ACC112 (cell line): ENCODE measurements around the gene METTL25B.

Experiments
- H2AFZ ChIP-seq: fragments of 200-600 bp; sonication (generic); one replicate; pipeline ENCODE4 v1.6.0; 2017; ENCODE audit warnings: antibody characterized with exemption, low read length; ENCODE audit not compliant: unreplicated experiment
- H3K27ac ChIP-seq: fragments of 200-600 bp; sonication (generic); 2 replicates; pipeline ENCODE4 v1.5.1; 2014; ENCODE audit warnings: low read depth, mild to moderate bottlenecking, antibody characterized with exemption, low read length, moderate library complexity
- H3K27me3 ChIP-seq: fragments of 200-600 bp; sonication (generic); 2 replicates; pipeline ENCODE4 v1.6.1; 2014; ENCODE audit warnings: mild to moderate bottlenecking, antibody characterized with exemption, low read length, moderate library complexity, mixed read lengths; ENCODE audit not compliant: insufficient read depth
- H3K36me3 ChIP-seq: fragments of 200-600 bp; sonication (generic); 2 replicates; pipeline ENCODE4 v1.6.1; 2016; ENCODE audit warnings: mild to moderate bottlenecking, antibody characterized with exemption, low read length, moderate library complexity, mixed read lengths; ENCODE audit not compliant: insufficient read depth
- H3K4me1 ChIP-seq: fragments of 200-600 bp; sonication (generic); one replicate; pipeline ENCODE4 v1.6.1; 2016; ENCODE audit warnings: low read length, mixed read lengths; ENCODE audit not compliant: insufficient read depth, unreplicated experiment, control insufficient read depth
- H3K4me3 ChIP-seq: fragments of 200-600 bp; sonication (generic); 2 replicates; pipeline ENCODE4 v1.5.1; 2014; ENCODE audit warnings: mild to moderate bottlenecking, low read depth, low read length
- H3K79me2 ChIP-seq: fragments of 200-600 bp; sonication (generic); one replicate; pipeline ENCODE4 v1.6.0; 2016; ENCODE audit warnings: low read length; ENCODE audit not compliant: control insufficient read depth, unreplicated experiment, insufficient read depth

METTL25B gene

GRCh38 chr1:156727926-156728598 lies at the start of gene METTL25B:
METTL25B (plus strand) TSS chr1:156728469; CDS start chr1:156729105, 636 bp downstream.
- 0 out of 2 replicates have a peak, but pooled peaks cover 10% of the 10 kb centered on the region for H3K36me3 ChIP-seq
- peaks cover 34% of the 10 kb centered on the region for H3K4me1 ChIP-seq
- no peaks in the 10 kb centered on the region for H3K27me3 ChIP-seq
- H3K27ac ChIP-seq = peak within 1 kb of the TSS; percentile 97
- peak within 1 kb of the TSS; percentile 100 for H3K4me3 ChIP-seq
- H2AFZ ChIP-seq = peak within 1 kb of the TSS; percentile 93
- H3K79me2 ChIP-seq = peaks cover 62% of the 10 kb centered on the region

- peaks cover 17% of the 10 kb centered on the region for H3K4me1 ChIP-seq
- no peak overlapping the region for H3K4me3 ChIP-seq
- H3K36me3 ChIP-seq = no peaks in the 10 kb centered on the region
- no peak overlapping the region for H2AFZ ChIP-seq
- H3K27ac ChIP-seq = no peak overlapping the region
- peaks cover 4% of the 10 kb centered on the region; the same call in 1 of the 2 replicates for H3K27me3 ChIP-seq
- peaks cover 6% of the 10 kb centered on the region for H3K79me2 ChIP-seq
Observed at GRCh38 chr1:156680056-156680455, 48.2 kb upstream of the METTL25B start.

- no peak overlapping the region for H3K4me3 ChIP-seq
- no peaks in the 10 kb centered on the region for H3K36me3 ChIP-seq
- H2AFZ ChIP-seq = no peak overlapping the region
- H3K27me3 ChIP-seq = peaks cover 4% of the 10 kb centered on the region; the same call in 1 of the 2 replicates
- peaks cover 13% of the 10 kb centered on the region for H3K4me1 ChIP-seq
- no peak overlapping the region for H3K27ac ChIP-seq
- H3K79me2 ChIP-seq = no peaks in the 10 kb centered on the region
Observed at GRCh38 chr1:156681196-156681960, 46.9 kb upstream of the METTL25B start.

- Histone ChIP-seq H3K4me1 (peaks cover 13% of the 10 kb centered on the region), H2AFZ (no peak overlapping the region), H3K79me2 (no peaks in the 10 kb centered on the region), H3K4me3 (no peak overlapping the region), H3K36me3 (no peaks in the 10 kb centered on the region), H3K27ac (no peak overlapping the region), H3K27me3 (peaks cover 4% of the 10 kb centered on the region; the same call in 1 of the 2 replicates)
Observed at GRCh38 chr1:156682166-156682890, 45.9 kb upstream of the METTL25B start.

- Histone ChIP-seq H3K79me2 (no peaks in the 10 kb centered on the region), H3K27me3 (peaks cover 4% of the 10 kb centered on the region; the same call in 1 of the 2 replicates), H3K4me1 (peaks cover 13% of the 10 kb centered on the region), H3K4me3 (no peak overlapping the region), H3K27ac (peak overlapping the region; percentile 60), H2AFZ (peak overlapping the region; percentile 20), H3K36me3 (no peaks in the 10 kb centered on the region)
Observed at GRCh38 chr1:156684227-156684782, 44.0 kb upstream of the METTL25B start.

GRCh38 chr1:156689035-156689952 lies 39.0 kb upstream of the METTL25B start:
- peak overlapping the region; percentile 16 for H2AFZ ChIP-seq
- H3K4me1 ChIP-seq = peaks cover 24% of the 10 kb centered on the region
- H3K27ac ChIP-seq = no peak overlapping the region
- peak overlapping the region; percentile 67 for H3K4me3 ChIP-seq
- no peaks in the 10 kb centered on the region for H3K27me3 ChIP-seq
- H3K79me2 ChIP-seq = no peaks in the 10 kb centered on the region
- H3K36me3 ChIP-seq = no peaks in the 10 kb centered on the region

GRCh38 chr1:156689953-156690674 lies 38.2 kb upstream of the METTL25B start:
- H3K27ac ChIP-seq = no peak overlapping the region
- H3K4me3 ChIP-seq = peak overlapping the region; percentile 24; the same call in 1 of the 2 replicates
- H3K79me2 ChIP-seq = no peaks in the 10 kb centered on the region
- H3K36me3 ChIP-seq = no peaks in the 10 kb centered on the region
- peak overlapping the region; percentile 8 for H2AFZ ChIP-seq
- H3K27me3 ChIP-seq = no peaks in the 10 kb centered on the region
- peaks cover 17% of the 10 kb centered on the region for H3K4me1 ChIP-seq

- no peaks in the 10 kb centered on the region for H3K36me3 ChIP-seq
- no peak overlapping the region for H3K27ac ChIP-seq
- no peaks in the 10 kb centered on the region for H3K27me3 ChIP-seq
- peaks cover 17% of the 10 kb centered on the region for H3K4me1 ChIP-seq
- no peak overlapping the region for H3K4me3 ChIP-seq
- no peak overlapping the region for H2AFZ ChIP-seq
- no peaks in the 10 kb centered on the region for H3K79me2 ChIP-seq
Observed at GRCh38 chr1:156690675-156691036, 37.6 kb upstream of the METTL25B start.

GRCh38 chr1:156691191-156691590 lies 37.1 kb upstream of the METTL25B start:
- Histone ChIP-seq H3K4me1 (peaks cover 17% of the 10 kb centered on the region), H3K27ac (no peak overlapping the region), H3K4me3 (no peak overlapping the region), H3K27me3 (no peaks in the 10 kb centered on the region), H3K79me2 (no peaks in the 10 kb centered on the region), H2AFZ (no peak overlapping the region), H3K36me3 (no peaks in the 10 kb centered on the region)
